AG10803 (cell line): ENCODE results near the gene MAPK9.

Experiments
- DNase-seq: peaks from one replicate; pipeline ENCODE4 v3.0.0; 2010; ENCODE audit warnings: low read depth
- H3K4me3 ChIP-seq: 2 replicates; pipeline ENCODE4 v1.5.1; 2011; ENCODE audit warnings: mild to moderate bottlenecking, low read length, control low read depth
- CTCF ChIP-seq: conservative IDR thresholded peaks from 2 replicates; pipeline ENCODE4 v1.5.1; 2011; ENCODE audit warnings: mild to moderate bottlenecking, low read length, control low read depth, inconsistent platforms

MAPK9 gene

GRCh38 chr5:180187767-180188166, 104.1 kb downstream of the MAPK9 start:
- H3K4me3 ChIP-seq = no peak overlapping the region
- DNase-seq = no peak
- TF ChIP-seq CTCF = no peak
